Fibroblast of lung (primary cell): ENCODE results near the gene THSD7B. TPM values are rescaled to one million over a fixed set of nuclear protein-coding genes. Genes with fewer than 3 reads are reported as not detected.

Source experiments
- DNase-seq, 2 donors: peaks; one replicate each; pipeline versions ENCODE4 v3.0.0 to v3.0.0-alpha.2; 2010; ENCODE audit warnings: low read depth in 2 of 2
- H2AFZ ChIP-seq: 2 replicates; pipeline ENCODE4 v1.5.1; 2012; ENCODE audit warnings: low read length, control low read depth, inconsistent platforms
- H3K27ac ChIP-seq: 2 replicates; pipeline ENCODE4 v1.5.1; 2011; ENCODE audit warnings: low read length, control low read depth; ENCODE audit not compliant: insufficient read depth
- H3K27me3 ChIP-seq: 2 replicates; pipeline ENCODE4 v1.5.1; 2011; ENCODE audit warnings: mild to moderate bottlenecking, low read length; ENCODE audit not compliant: control insufficient read depth, insufficient read depth
- H3K36me3 ChIP-seq: 2 replicates; pipeline ENCODE4 v1.5.1; 2011; ENCODE audit warnings: low read length; ENCODE audit not compliant: control insufficient read depth, insufficient read depth
- H3K4me1 ChIP-seq: 2 replicates; pipeline ENCODE4 v1.5.1; 2011; ENCODE audit warnings: low read length; ENCODE audit not compliant: control insufficient read depth, insufficient read depth; ENCODE audit errors: extremely low read depth
- H3K4me2 ChIP-seq: 2 replicates; pipeline ENCODE4 v1.5.1; 2011; ENCODE audit warnings: low read length, control low read depth; ENCODE audit not compliant: insufficient read depth; ENCODE audit errors: extremely low read depth
- H3K4me3 ChIP-seq, 4 experiments: fragments of 200-600 bp in 1 of 4; sonication (generic) in 1 of 4; replicated peaks in 1 of 4; 2 replicates each; pipeline ENCODE4 v1.5.1; 2011 to 2016; ENCODE audit warnings: low read length in 4 of 4, low read depth in 3 of 4, mild to moderate bottlenecking in 3 of 4, control low read depth in 2 of 4, inconsistent platforms in 1 of 4, mixed read lengths in 1 of 4; ENCODE audit not compliant: insufficient read depth in 1 of 4; ENCODE audit errors: control extremely low read depth in 1 of 4
- H3K79me2 ChIP-seq: 2 replicates; pipeline ENCODE4 v1.5.1; 2012; ENCODE audit warnings: mild to moderate bottlenecking, low read length, inconsistent platforms; ENCODE audit not compliant: control insufficient read depth, insufficient read depth
- H3K9ac ChIP-seq: 2 replicates; pipeline ENCODE4 v1.5.1; 2011; ENCODE audit warnings: mild to moderate bottlenecking, low read length, control low read depth; ENCODE audit not compliant: insufficient read depth
- H3K9me3 ChIP-seq: 2 replicates; pipeline ENCODE4 v1.5.1; 2012; ENCODE audit warnings: low read depth, low read length; ENCODE audit not compliant: control insufficient read depth, insufficient read depth
- H4K20me1 ChIP-seq: 2 replicates; pipeline ENCODE4 v1.5.1; 2011; ENCODE audit warnings: low read length; ENCODE audit not compliant: control insufficient read depth, insufficient read depth; ENCODE audit errors: extremely low read depth
- CTCF ChIP-seq, 2 donors: IDR thresholded peaks in 1 of 2; conservative IDR thresholded peaks in 1 of 2; 1 replicate in 1 of 2; 2 replicates in 1 of 2; pipeline ENCODE4 v1.5.1; 2011 to 2012; ENCODE audit warnings: low read length in 2 of 2, control low read depth in 1 of 2, inconsistent platforms in 1 of 2, low read depth in 1 of 2, mild to moderate bottlenecking in 1 of 2
- EZH2 ChIP-seq: IDR thresholded peaks from 2 replicates; pipeline ENCODE4 v1.5.1; 2012; ENCODE audit warnings: low read length, control low read depth, mild to moderate bottlenecking; ENCODE audit errors: missing control alignments
- polyA plus RNA-seq, 2 donors: library from polyadenylated mRNA; depleted of rRNA in 1 of 2; stranded (reverse) in 1 of 2; unstranded in 1 of 2; fragments of >200 nt; gene quantifications; 2 replicates each; pipeline ENCODE4 v1.2.1, GENCODE V29; 2011 to 2012; ENCODE audit warnings: missing spikeins in 1 of 2
- total RNA-seq: library from RNA; depleted of rRNA; stranded (reverse); fragments of >200 nt; gene quantifications from 2 replicates; pipeline ENCODE4 v1.2.1, GENCODE V29; 2014

The THSD7B gene
- total and polyA plus RNA-seq, 2 donors (not counting 1 experiment from before 2014, with no cell fraction given): under 0.01 TPM; not detected in 1

- Histone ChIP-seq H3K9ac (no peak overlapping the region), H3K4me1 (no peaks in the 10 kb centered on the region), H3K4me2 (no peak overlapping the region), H3K4me3 (no peak overlapping the region), H3K79me2 (no peaks in the 10 kb centered on the region), H3K9me3 (no peaks in the 10 kb centered on the region), H3K36me3 (no peaks in the 10 kb centered on the region), H4K20me1 (no peaks in the 10 kb centered on the region), H3K27me3 (no peaks in the 10 kb centered on the region), H3K27ac (no peak overlapping the region), H2AFZ (no peak overlapping the region)
- DNase-seq: peak in 1 of 2 donors; percentile 56
- TF ChIP-seq EZH2 (no peak), CTCF (conservative IDR thresholded peaks at IDR 0.05 in 1 of 2, IDR thresholded peaks at IDR 0.05 in 1 of 2; ENCODE audit: low read depth in 1 of 2, low read length in 2 of 2) (no peak)
Measured at GRCh38 chr2:137123226-137123625, 357.9 kb downstream of the THSD7B start.

GRCh38 chr2:137133225-137133624, 367.9 kb downstream of the THSD7B start:
- H3K4me2 ChIP-seq: no peak overlapping the region
- H3K9me3 ChIP-seq: no peaks in the 10 kb centered on the region
- no peak overlapping the region for H3K9ac ChIP-seq
- H3K27ac ChIP-seq: no peak overlapping the region
- TF ChIP-seq EZH2 (no peak), CTCF (conservative IDR thresholded peaks at IDR 0.05 in 1 of 2, IDR thresholded peaks at IDR 0.05 in 1 of 2; ENCODE audit: low read depth in 1 of 2, low read length in 2 of 2) (no peak)
- no peaks in the 10 kb centered on the region for H3K79me2 ChIP-seq
- H2AFZ ChIP-seq: no peak overlapping the region
- H4K20me1 ChIP-seq: no peaks in the 10 kb centered on the region
- H3K4me3 ChIP-seq: no peak overlapping the region
- no peak for DNase-seq
- H3K4me1 ChIP-seq: no peaks in the 10 kb centered on the region
- no peaks in the 10 kb centered on the region for H3K36me3 ChIP-seq
- no peaks in the 10 kb centered on the region for H3K27me3 ChIP-seq

- H3K36me3 ChIP-seq: no peaks in the 10 kb centered on the region
- no peak overlapping the region for H2AFZ ChIP-seq
- no peak overlapping the region for H3K27ac ChIP-seq
- H3K79me2 ChIP-seq: no peaks in the 10 kb centered on the region
- H3K4me3 ChIP-seq: no peak overlapping the region
- no peaks in the 10 kb centered on the region for H4K20me1 ChIP-seq
- H3K9ac ChIP-seq: no peak overlapping the region
- DNase-seq: no peak
- H3K4me2 ChIP-seq: no peak overlapping the region
- TF ChIP-seq EZH2 (no peak), CTCF (conservative IDR thresholded peaks at IDR 0.05 in 1 of 2, IDR thresholded peaks at IDR 0.05 in 1 of 2; ENCODE audit: low read depth in 1 of 2, low read length in 2 of 2) (no peak)
- no peaks in the 10 kb centered on the region for H3K27me3 ChIP-seq
- no peaks in the 10 kb centered on the region for H3K9me3 ChIP-seq
- no peaks in the 10 kb centered on the region for H3K4me1 ChIP-seq
Measured at GRCh38 chr2:137138263-137138662, 372.9 kb downstream of the THSD7B start.
